GM12865 (cell line): Measurements from ENCODE around the gene SUGCT.
"Not testable (repeated sequence)": the region's sequence is repeated elsewhere in the genome, so short reads cannot be mapped to it uniquely, and the experiment has no call there.

Source experiments
- DNase-seq: peaks from one replicate; pipeline ENCODE4 v3.0.0; 2010; ENCODE audit warnings: low read depth
- H3K4me3 ChIP-seq: 2 replicates; pipeline ENCODE4 v1.5.1; 2011; ENCODE audit warnings: mild to moderate bottlenecking, low read depth, low read length, control low read depth
- TF ChIP-seq, protein P1 (sequence below): IDR thresholded peaks from 2 replicates; pipeline ENCODE4 v1.5.1; 2011; ENCODE audit warnings: low read length, control low read depth, low read depth, inconsistent platforms; ENCODE audit not compliant: insufficient read depth; ENCODE audit errors: missing control alignments

SUGCT gene

GRCh38 chr7:40167291-40167690, 32.5 kb downstream of the SUGCT start:
- TF ChIP-seq, protein P1, sequence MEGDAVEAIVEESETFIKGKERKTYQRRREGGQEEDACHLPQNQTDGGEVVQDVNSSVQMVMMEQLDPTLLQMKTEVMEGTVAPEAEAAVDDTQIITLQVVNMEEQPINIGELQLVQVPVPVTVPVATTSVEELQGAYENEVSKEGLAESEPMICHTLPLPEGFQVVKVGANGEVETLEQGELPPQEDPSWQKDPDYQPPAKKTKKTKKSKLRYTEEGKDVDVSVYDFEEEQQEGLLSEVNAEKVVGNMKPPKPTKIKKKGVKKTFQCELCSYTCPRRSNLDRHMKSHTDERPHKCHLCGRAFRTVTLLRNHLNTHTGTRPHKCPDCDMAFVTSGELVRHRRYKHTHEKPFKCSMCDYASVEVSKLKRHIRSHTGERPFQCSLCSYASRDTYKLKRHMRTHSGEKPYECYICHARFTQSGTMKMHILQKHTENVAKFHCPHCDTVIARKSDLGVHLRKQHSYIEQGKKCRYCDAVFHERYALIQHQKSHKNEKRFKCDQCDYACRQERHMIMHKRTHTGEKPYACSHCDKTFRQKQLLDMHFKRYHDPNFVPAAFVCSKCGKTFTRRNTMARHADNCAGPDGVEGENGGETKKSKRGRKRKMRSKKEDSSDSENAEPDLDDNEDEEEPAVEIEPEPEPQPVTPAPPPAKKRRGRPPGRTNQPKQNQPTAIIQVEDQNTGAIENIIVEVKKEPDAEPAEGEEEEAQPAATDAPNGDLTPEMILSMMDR, result no peak
- H3K4me3 ChIP-seq, result no peak overlapping the region
- no peak for DNase-seq

GRCh38 chr7:40168266-40168665, 33.5 kb downstream of the SUGCT start:
- DNase-seq, H3K4me3 ChIP-seq: not testable (repeated sequence)

DNA sequence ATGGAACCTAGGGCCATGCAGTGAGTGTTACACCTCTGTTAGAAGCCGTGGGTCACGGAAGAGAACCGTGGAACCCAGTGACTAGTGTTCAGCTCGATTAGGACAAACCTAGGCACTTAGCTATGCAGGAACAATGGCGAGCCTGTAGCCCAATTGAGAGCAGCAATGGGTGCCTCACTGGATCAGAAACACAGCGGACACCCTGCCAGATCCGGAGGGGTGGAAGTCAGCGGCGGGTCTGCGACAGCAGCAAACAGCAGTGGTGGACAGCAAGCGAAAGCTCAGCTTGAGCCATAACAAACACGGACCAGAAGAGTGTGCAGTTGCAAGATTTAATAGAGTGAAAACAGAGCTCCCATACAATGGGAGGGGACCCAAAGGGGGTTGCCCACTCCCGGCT, 38.3 kb downstream of the SUGCT start:
- H3K4me3 ChIP-seq, DNase-seq: not testable (repeated sequence)

DNA sequence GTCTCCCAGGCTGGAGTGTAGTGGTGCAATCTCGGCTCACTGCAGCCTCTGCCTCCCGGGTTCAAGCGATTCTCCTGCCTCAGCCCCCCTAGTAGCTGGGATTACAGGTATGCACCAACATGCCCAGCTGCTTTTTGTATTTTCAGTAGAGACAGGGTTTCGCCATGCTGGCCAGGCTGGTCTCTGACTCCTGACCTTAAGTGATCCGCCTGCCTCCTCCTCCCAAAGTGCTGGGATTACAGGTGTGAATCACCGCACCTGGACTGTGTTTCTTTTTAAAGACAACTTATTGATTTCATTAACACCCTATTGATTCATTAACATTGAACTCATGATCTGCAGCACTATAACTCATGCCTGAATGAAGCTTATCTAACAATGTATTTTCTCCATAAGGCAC, 40.5 kb downstream of the SUGCT start:
- not testable (repeated sequence) for DNase-seq, H3K4me3 ChIP-seq

DNA sequence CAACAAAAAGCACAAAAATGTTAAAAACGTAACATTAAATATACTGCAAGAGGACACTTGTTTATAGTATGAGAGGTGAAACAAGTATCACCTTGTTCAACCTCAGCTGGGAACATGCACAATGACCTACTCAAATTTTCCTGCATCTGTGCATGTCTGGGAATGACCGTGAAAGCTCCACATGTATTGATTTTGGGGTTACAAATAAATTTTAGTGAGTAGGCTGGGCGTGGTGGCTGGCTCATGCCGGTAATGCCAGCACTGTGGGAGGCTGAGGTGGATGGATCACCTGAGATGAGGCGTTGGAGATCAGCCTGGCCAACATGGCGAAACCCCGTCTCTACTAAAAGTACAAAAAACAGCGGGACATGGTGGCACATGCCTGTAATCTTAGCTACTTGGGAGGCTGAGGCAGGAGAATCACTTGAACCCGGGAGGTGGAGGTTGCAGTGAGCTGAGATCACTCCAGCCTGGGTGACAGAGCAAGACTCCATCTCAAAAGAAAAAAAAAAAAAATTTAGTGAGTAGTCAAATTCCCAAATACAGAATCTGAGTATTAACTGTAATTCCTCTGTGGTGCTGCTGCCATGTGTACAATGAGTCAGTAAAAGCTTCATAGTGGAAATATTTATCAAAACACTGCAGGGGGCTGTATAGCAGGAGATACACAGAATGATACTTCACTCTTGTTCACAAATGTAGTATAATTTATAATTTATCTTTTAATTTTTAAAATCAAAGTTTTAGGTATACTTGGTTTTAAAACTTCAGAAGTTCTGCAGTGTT, 41.1 kb downstream of the SUGCT start:
- DNase-seq, result no peak
- H3K4me3 ChIP-seq, result no peak overlapping the region
- TF ChIP-seq, protein P1, result no peak

GRCh38 chr7:40177071-40177470, 42.3 kb downstream of the SUGCT start:
- TF ChIP-seq, protein P1, result no peak
- no peak for DNase-seq

GRCh38 chr7:40182452-40182851, 47.6 kb downstream of the SUGCT start:
- no peak for DNase-seq
- no peak overlapping the region for H3K4me3 ChIP-seq
- TF ChIP-seq, protein P1, result no peak

More at GRCh38 chr7:40177071-40177470, 42.3 kb downstream of the SUGCT start:
- H3K4me3 ChIP-seq, result no peak overlapping the region

DNA sequence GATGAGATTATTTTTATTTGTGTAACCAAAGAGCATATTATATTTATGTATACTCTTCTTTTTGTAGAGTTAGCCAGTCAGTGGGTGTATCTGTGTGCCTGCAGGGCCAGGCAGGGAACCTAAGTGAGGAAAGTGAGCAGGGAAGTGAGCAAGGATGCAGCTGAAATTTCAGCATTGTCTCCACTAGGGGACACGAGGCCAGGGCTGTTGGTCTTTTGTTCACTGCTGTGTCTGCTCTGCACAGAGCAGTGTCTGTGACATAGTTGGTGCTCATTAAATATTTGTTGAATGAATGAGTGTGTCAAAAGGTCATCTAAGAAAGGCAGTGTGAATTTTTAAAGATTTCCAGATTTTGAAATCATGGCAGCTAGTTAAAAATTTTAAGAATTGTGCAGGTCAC, 51.8 kb downstream of the SUGCT start:
- DNase-seq, result no peak

More for the DNA sequence above, 51.8 kb downstream of the SUGCT start:
- no peak overlapping the region for H3K4me3 ChIP-seq
- TF ChIP-seq, protein P1, result no peak
